C4-2B (cell line): ENCODE results near the gene HSPA8.

Experiments
- CTCF ChIP-seq: fragments of 450-650 bp; conservative IDR thresholded peaks from 2 replicates; pipeline ENCODE4 v1.5.1; 2017; ENCODE audit warnings: mild to moderate bottlenecking
- ZFX ChIP-seq: fragments of 450-650 bp; IDR thresholded peaks from 2 replicates; pipeline ENCODE4 v1.6.1; 2017

GRCh38 chr11:123051634-123052033, 10.3 kb downstream of the HSPA8 start:
- TF ChIP-seq CTCF (no peak), ZFX (no peak)
